ENCODE data around the gene TGM4.

TGM4 gene

GRCh38 chr3:44913868-44914468, 39.6 kb downstream of the TGM4 start:
- H3K36me3 ChIP-seq (ENCODE audit: control insufficient read depth in 2 of 2, insufficient read depth in 1 of 2, low read length in 2 of 2): peaks cover 0 to 3% of the 10 kb centered on the region in 2 experiments; a peak in 1 of 3 replicates
- POLR2A ChIA-PET: interaction anchor here (1.3 kb wide), 1 partner anchor 62 kb away, joined by 3 read pairs; the partner anchor contains the start of genes EXOSC7 and ZDHHC3
- CTCF ChIA-PET: interaction anchor here (0.6 to 1.7 kb wide), 16 partner anchors 9 to 594 kb away, joined by 3 to 12 read pairs (median 4); no protein-coding TSS in a partner anchor
- H3K4me1 ChIP-seq (ENCODE audit: control insufficient read depth, insufficient read depth, low read length): no peaks in the 10 kb centered on the region
- no peak overlapping the region for H3K4me3 ChIP-seq (ENCODE audit: low read depth, low read length)
- TF ChIP-seq ZNF792 (tag by site-specific recombination; IDR thresholded peaks at IDR 0.05): no peak
- TF ChIP-seq ZNF623 (tag by site-specific recombination; IDR thresholded peaks at IDR 0.05): no peak
- TF ChIP-seq CTCF (tag by site-specific recombination; IDR thresholded peaks at IDR 0.05): 0 out of 2 replicates have a peak, but pooled peaks have one; percentile 33
- no peak for TF ChIP-seq ZBTB20 (tag by site-specific recombination; IDR thresholded peaks at IDR 0.05)
- no peak for TF ChIP-seq ZNF26 (tag by site-specific recombination; IDR thresholded peaks at IDR 0.05)
- peak; percentile 64 for TF ChIP-seq ZNF654 (tag by site-specific recombination; IDR thresholded peaks at IDR 0.05; ENCODE audit: low read depth)
- no peak overlapping the region for H3K27ac ChIP-seq (ENCODE audit: extremely low read depth, low read depth, low read length)
- no peaks in the 10 kb centered on the region for H3K9me3 ChIP-seq (ENCODE audit: control insufficient read depth, insufficient read depth, low read depth, low read length)

GRCh38 chr3:44914936-44915335, 40.5 kb downstream of the TGM4 start:
- Histone ChIP-seq H3K27ac (ENCODE audit: extremely low read depth, low read depth, low read length) (no peak overlapping the region), H3K4me3 (ENCODE audit: low read depth, low read length) (no peak overlapping the region), H3K4me1 (ENCODE audit: control insufficient read depth, insufficient read depth, low read length) (no peaks in the 10 kb centered on the region), H3K36me3 (ENCODE audit: control insufficient read depth in 2 of 2, insufficient read depth in 1 of 2, low read length in 2 of 2) (peaks cover 0 to 3% of the 10 kb centered on the region in 2 experiments; a peak in 1 of 3 replicates), H3K9me3 (ENCODE audit: control insufficient read depth, insufficient read depth, low read depth, low read length) (no peaks in the 10 kb centered on the region)
- ChIA-PET POLR2A (interaction anchor here (1.3 kb wide), 1 partner anchor 61 kb away, joined by 3 read pairs; the partner anchor contains the start of genes EXOSC7 and ZDHHC3), CTCF (interaction anchor here (0.6 to 1.7 kb wide), 13 partner anchors 9 to 593 kb away, joined by 3 to 12 read pairs (median 3); no protein-coding TSS in a partner anchor)
- TF ChIP-seq ZNF561 (tag by site-specific recombination; IDR thresholded peaks at IDR 0.05; ENCODE audit: borderline replicate concordance): no peak
- TF ChIP-seq ZNF654 (tag by site-specific recombination; IDR thresholded peaks at IDR 0.05; ENCODE audit: low read depth): 0 out of 2 replicates have a peak, but pooled peaks have one; percentile 13

GRCh38 chr3:44915702-44916438, 41.5 kb downstream of the TGM4 start:
- ChIA-PET CTCF (interaction anchor here (0.5 to 0.6 kb wide), 2 partner anchors 121 to 326 kb away, joined by 3 read pairs; no protein-coding TSS in a partner anchor), POLR2A (interaction anchor here (1.1 kb wide), 1 partner anchor 60 kb away, joined by 3 read pairs; the partner anchor contains the start of genes EXOSC7 and ZDHHC3)
- Histone ChIP-seq H3K27ac (ENCODE audit: extremely low read depth, low read depth, low read length) (no peak overlapping the region), H3K4me3 (ENCODE audit: low read depth, low read length) (no peak overlapping the region), H3K9me3 (ENCODE audit: control insufficient read depth, insufficient read depth, low read depth, low read length) (no peaks in the 10 kb centered on the region), H3K4me1 (ENCODE audit: control insufficient read depth, insufficient read depth, low read length) (no peaks in the 10 kb centered on the region), H3K36me3 (ENCODE audit: control insufficient read depth in 2 of 2, insufficient read depth in 1 of 2, low read length in 2 of 2) (peaks cover 0 to 11% of the 10 kb centered on the region in 2 experiments; a peak in 1 of 3 replicates)
- TF ChIP-seq ZSCAN18 (tag by site-specific recombination; IDR thresholded peaks at IDR 0.05) (no peak), SETDB1 (IDR thresholded peaks at IDR 0.05; ENCODE audit: insufficient read length, low read length) (no peak), ZBTB6 (tag by site-specific recombination; IDR thresholded peaks at IDR 0.05) (no peak), ZFP37 (tag by site-specific recombination; IDR thresholded peaks at IDR 0.05) (no peak), ZSCAN16 (tag by site-specific recombination; IDR thresholded peaks at IDR 0.05) (no peak), ZNF670 (tag by site-specific recombination; IDR thresholded peaks at IDR 0.05; ENCODE audit: low read depth) (no peak), ZBTB20 (tag by site-specific recombination; IDR thresholded peaks at IDR 0.05) (no peak)

Measured in HEK293 (cell line).